ENCODE measurements around the gene VAC14.

DNA sequence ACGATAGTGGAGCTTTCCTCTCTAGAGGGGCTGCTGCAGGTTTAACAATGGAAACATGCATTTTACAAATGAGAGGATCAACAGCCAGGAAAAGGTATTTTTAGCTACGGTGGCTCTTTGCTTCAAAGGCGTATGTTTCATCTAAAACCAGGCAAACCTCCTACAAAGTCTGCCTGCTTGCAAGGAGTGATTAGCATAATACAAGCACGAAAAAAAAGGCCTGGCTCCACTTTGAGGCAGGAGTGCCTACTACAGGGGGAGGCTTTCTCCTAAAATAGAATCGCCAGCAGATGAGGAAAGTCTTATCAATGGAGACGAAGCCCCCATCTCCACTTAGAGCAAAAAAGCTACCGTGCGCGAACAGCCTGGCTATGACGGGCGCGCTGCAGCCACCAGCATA is 88.0 kb downstream of the VAC14 start:
- TF ChIP-seq, protein P1, sequence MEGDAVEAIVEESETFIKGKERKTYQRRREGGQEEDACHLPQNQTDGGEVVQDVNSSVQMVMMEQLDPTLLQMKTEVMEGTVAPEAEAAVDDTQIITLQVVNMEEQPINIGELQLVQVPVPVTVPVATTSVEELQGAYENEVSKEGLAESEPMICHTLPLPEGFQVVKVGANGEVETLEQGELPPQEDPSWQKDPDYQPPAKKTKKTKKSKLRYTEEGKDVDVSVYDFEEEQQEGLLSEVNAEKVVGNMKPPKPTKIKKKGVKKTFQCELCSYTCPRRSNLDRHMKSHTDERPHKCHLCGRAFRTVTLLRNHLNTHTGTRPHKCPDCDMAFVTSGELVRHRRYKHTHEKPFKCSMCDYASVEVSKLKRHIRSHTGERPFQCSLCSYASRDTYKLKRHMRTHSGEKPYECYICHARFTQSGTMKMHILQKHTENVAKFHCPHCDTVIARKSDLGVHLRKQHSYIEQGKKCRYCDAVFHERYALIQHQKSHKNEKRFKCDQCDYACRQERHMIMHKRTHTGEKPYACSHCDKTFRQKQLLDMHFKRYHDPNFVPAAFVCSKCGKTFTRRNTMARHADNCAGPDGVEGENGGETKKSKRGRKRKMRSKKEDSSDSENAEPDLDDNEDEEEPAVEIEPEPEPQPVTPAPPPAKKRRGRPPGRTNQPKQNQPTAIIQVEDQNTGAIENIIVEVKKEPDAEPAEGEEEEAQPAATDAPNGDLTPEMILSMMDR (IDR thresholded peaks at IDR 0.05): no peak
- no peak for TF ChIP-seq POLR2A (IDR thresholded peaks at IDR 0.05)

Data from lower leg skin (tissue), 3 donors.